PC-3 (cell line): ENCODE measurements around the gene CLCN4. TPM values are rescaled to one million over a fixed set of nuclear protein-coding genes. Genes with fewer than 3 reads are reported as not detected.

Experiments used
- ATAC-seq: fragments of 200-7000 bp; cut with Tn5 transposase; 2 replicates; pipeline ENCODE4 v1.9.1; 2020; ENCODE audit warnings: mild to moderate bottlenecking, moderate library complexity
- BruUV-seq: library from RNA; stranded (reverse); fragments of 400-500 nt; replicated peaks from 2 replicates; lab custom pipeline; 2021; lab: Mats Ljungman, UMichigan
- CTCF ChIA-PET: fragments of 300-600 bp; sonication (Branson Sonifier 250); formaldehyde crosslinking; loops from one replicate; lab custom pipeline; 2022; ENCODE audit warnings: antibody characterized with exemption; lab: Charles Lee
- POLR2A ChIA-PET: fragments of 300-600 bp; sonication (Branson Sonifier 250); formaldehyde crosslinking; loops from one replicate; lab custom pipeline; 2022; ENCODE audit warnings: antibody characterized with exemption; ENCODE audit not compliant: unreplicated experiment; lab: Charles Lee
- DNase-seq: peaks from one replicate; pipeline ENCODE4 v3.0.0-alpha.2; 2015
- H2AFZ ChIP-seq: fragments of 300-600 bp; sonication (generic); 2 replicates; pipeline ENCODE4 v1.6.0; 2016; ENCODE audit warnings: antibody characterized with exemption, low read length
- H3F3A ChIP-seq: fragments of 300-600 bp; sonication (generic); one replicate; pipeline ENCODE4 v1.6.0; 2017; ENCODE audit warnings: antibody characterized with exemption, low read length, control low read depth, mild to moderate bottlenecking; ENCODE audit not compliant: unreplicated experiment
- H3K27ac ChIP-seq: fragments of 300-600 bp; sonication (generic); 2 replicates; pipeline ENCODE4 v1.5.1; 2016; ENCODE audit warnings: mild to moderate bottlenecking, low read length
- H3K27me3 ChIP-seq: fragments of 300-600 bp; sonication (generic); 2 replicates; pipeline ENCODE4 v1.6.1; 2016; ENCODE audit warnings: low read length, mixed read lengths
- H3K36me3 ChIP-seq: fragments of 300-600 bp; sonication (generic); 2 replicates; pipeline ENCODE4 v1.6.1; 2016; ENCODE audit warnings: low read depth, mixed run types, low read length, mixed read lengths
- H3K4me1 ChIP-seq: fragments of 300-600 bp; sonication (generic); 2 replicates; pipeline ENCODE4 v1.5.1; 2016; ENCODE audit warnings: low read length; ENCODE audit not compliant: insufficient read depth
- H3K4me2 ChIP-seq: fragments of 300-600 bp; sonication (generic); 2 replicates; pipeline ENCODE4 v1.6.0; 2016; ENCODE audit warnings: low read length
- H3K4me3 ChIP-seq: fragments of 300-600 bp; sonication (generic); 2 replicates; pipeline ENCODE4 v1.5.1; 2016; ENCODE audit warnings: mild to moderate bottlenecking, low read length, mixed read lengths
- H3K79me2 ChIP-seq: fragments of 300-600 bp; sonication (generic); 2 replicates; pipeline ENCODE4 v1.6.1; 2017; ENCODE audit warnings: low read length, mixed read lengths
- H3K9ac ChIP-seq: fragments of 300-600 bp; sonication (generic); 2 replicates; pipeline ENCODE4 v1.6.0; 2016; ENCODE audit warnings: mild to moderate bottlenecking, low read length
- H3K9me2 ChIP-seq: fragments of 300-600 bp; sonication (generic); replicated peaks from 2 replicates; pipeline ENCODE4 v1.6.1; 2016; ENCODE audit warnings: mixed run types, low read length, mixed read lengths
- H3K9me3 ChIP-seq: fragments of 300-600 bp; sonication (generic); 2 replicates; pipeline ENCODE4 v1.6.1; 2016; ENCODE audit warnings: low read length, mixed read lengths
- H4K20me1 ChIP-seq: fragments of 300-600 bp; sonication (generic); 2 replicates; pipeline ENCODE4 v1.6.1; 2016; ENCODE audit warnings: low read length, mixed read lengths
- CTCF ChIP-seq: fragments of 300-600 bp; sonication (generic); conservative IDR thresholded peaks from 2 replicates; pipeline ENCODE4 v1.5.1; 2017; ENCODE audit warnings: antibody characterized with exemption, low read depth, mild to moderate bottlenecking, low read length
- EZH2 ChIP-seq: fragments of 300-600 bp; sonication (generic); IDR thresholded peaks from one replicate; pipeline ENCODE4 v1.6.1; 2017; ENCODE audit warnings: antibody characterized with exemption, mild to moderate bottlenecking, low read length; ENCODE audit not compliant: unreplicated experiment
- EZH2phosphoT487 ChIP-seq: fragments of 300-600 bp; sonication (generic); IDR thresholded peaks from 2 replicates; pipeline ENCODE4 v1.6.1; 2018; ENCODE audit warnings: mild to moderate bottlenecking, antibody characterized with exemption, low read length, borderline replicate concordance
- intact Hi-C: fragments of 100-400 bp; cut with micrococcal nuclease; formaldehyde crosslinking; loops from 2 replicates; pipeline ENCODE4 v1.9.0; 2023
- total RNA-seq: library from RNA; depleted of rRNA; stranded (reverse); fragments of >200 nt; gene quantifications from 2 replicates; pipeline ENCODE4 v1.2.3, GENCODE V29; 2014

The CLCN4 gene
- total RNA-seq, 1 experiment from 2014 or later: 13.7 TPM

- POLR2A ChIA-PET: no interaction called here
- Histone ChIP-seq H3K79me2 (no peaks in the 10 kb centered on the region), H3K27ac (no peak overlapping the region), H2AFZ (no peak overlapping the region), H3K36me3 (peaks cover 69% of the 10 kb centered on the region), H3K9me2 (no peaks in the 10 kb centered on the region), H3K9me3 (peaks cover 8% of the 10 kb centered on the region), H3K4me1 (no peaks in the 10 kb centered on the region), H3K27me3 (no peaks in the 10 kb centered on the region), H4K20me1 (no peaks in the 10 kb centered on the region), H3K4me2 (no peak overlapping the region), H3K9ac (no peak overlapping the region), H3K4me3 (no peak overlapping the region), H3F3A (no peaks in the 10 kb centered on the region)
- TF ChIP-seq EZH2: no peak
- no peak for TF ChIP-seq EZH2phosphoT487
- no peak for TF ChIP-seq CTCF
- CTCF ChIA-PET: no interaction called here
- intact Hi-C loops: no loop called here
- no peak for DNase-seq
- ATAC-seq: no peak
- BruUV-seq: no TSS peak
These were observed 30.7 kb upstream of the CLCN4 start for GRCh38 chrX:10126044-10126443.

GRCh38 chrX:10126834-10127233, 29.9 kb upstream of the CLCN4 start:
- H3K4me1 ChIP-seq: no peaks in the 10 kb centered on the region
- intact Hi-C loops: no loop called here
- no peak overlapping the region for H2AFZ ChIP-seq
- H3K27ac ChIP-seq: no peak overlapping the region
- POLR2A ChIA-PET: no interaction called here
- H3K4me3 ChIP-seq: no peak overlapping the region
- H3F3A ChIP-seq: no peaks in the 10 kb centered on the region
- no peak overlapping the region for H3K4me2 ChIP-seq
- CTCF ChIA-PET: no interaction called here
- TF ChIP-seq CTCF (no peak), EZH2phosphoT487 (no peak), EZH2 (no peak)
- ATAC-seq (no peak), DNase-seq (no peak)
- peaks cover 69% of the 10 kb centered on the region for H3K36me3 ChIP-seq
- no TSS peak for BruUV-seq
- H3K9me2 ChIP-seq: no peaks in the 10 kb centered on the region
- no peaks in the 10 kb centered on the region for H3K79me2 ChIP-seq
- no peaks in the 10 kb centered on the region for H3K27me3 ChIP-seq
- H3K9me3 ChIP-seq: 0 out of 2 replicates have a peak, but pooled peaks cover under 1% of the 10 kb centered on the region
- no peaks in the 10 kb centered on the region for H4K20me1 ChIP-seq
- no peak overlapping the region for H3K9ac ChIP-seq

- ChIA-PET POLR2A (no interaction called here), CTCF (no interaction called here)
- Histone ChIP-seq H3K9ac (no peak overlapping the region), H3K4me2 (no peak overlapping the region), H3F3A (no peaks in the 10 kb centered on the region), H3K79me2 (no peaks in the 10 kb centered on the region), H3K9me3 (no peaks in the 10 kb centered on the region), H2AFZ (no peak overlapping the region), H3K27me3 (no peaks in the 10 kb centered on the region), H3K4me1 (no peaks in the 10 kb centered on the region), H4K20me1 (no peaks in the 10 kb centered on the region), H3K9me2 (no peaks in the 10 kb centered on the region), H3K36me3 (peaks cover 67% of the 10 kb centered on the region), H3K4me3 (no peak overlapping the region), H3K27ac (no peak overlapping the region)
- TF ChIP-seq EZH2: no peak
- TF ChIP-seq EZH2phosphoT487: no peak
- no peak for TF ChIP-seq CTCF
- no peak for ATAC-seq
- intact Hi-C loops: no loop called here
- BruUV-seq: no TSS peak
- no peak for DNase-seq
These were observed 28.4 kb upstream of the CLCN4 start for GRCh38 chrX:10128386-10128785.
